Endometrium (tissue), 2 donors: ENCODE measurements around the gene CBFA2T2.
"Not testable (repeated sequence)": the region's sequence is repeated elsewhere in the genome, so short reads cannot be mapped to it uniquely, and the experiment has no call there.

Experiments
- FAIRE-seq: peaks from 2 replicates; lab custom pipeline; 2012; peaks lifted over from hg19 to GRCh38; lab: Jason Lieb, UNC
- donor health status: control.
- donor health status: control.

Gene CBFA2T2

GRCh38 chr20:33624399-33624798, 134.5 kb downstream of the CBFA2T2 start:
- no peak for FAIRE-seq

DNA sequence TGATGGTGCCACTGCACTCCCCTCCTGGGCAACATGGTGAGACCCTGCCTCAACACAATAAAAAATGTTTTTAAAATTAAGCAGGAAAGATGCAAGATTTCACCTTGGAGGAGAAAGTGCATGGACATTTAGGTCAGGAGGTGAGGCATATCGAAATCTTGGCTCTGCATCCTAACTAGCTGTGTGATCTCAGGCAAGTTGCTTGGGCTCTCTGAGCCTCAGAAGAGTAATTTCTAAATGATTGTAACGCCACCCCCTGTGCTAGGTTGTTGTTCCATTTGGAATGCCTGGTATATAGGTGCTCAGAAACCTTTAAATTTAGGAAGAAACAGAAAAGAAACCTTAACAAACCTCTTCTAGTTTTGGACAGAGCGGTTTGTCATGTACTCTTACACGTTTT, 136.3 kb downstream of the CBFA2T2 start:
- no peak for FAIRE-seq

- no peak for FAIRE-seq
Observed at GRCh38 chr20:33627577-33628216, 137.8 kb downstream of the CBFA2T2 start.

GRCh38 chr20:33629533-33629932, 139.6 kb downstream of the CBFA2T2 start:
- no peak for FAIRE-seq

- no peak for FAIRE-seq
Observed at GRCh38 chr20:33629979-33630378, 140.1 kb downstream of the CBFA2T2 start.

- no peak for FAIRE-seq
Observed at GRCh38 chr20:33630507-33630906, 140.6 kb downstream of the CBFA2T2 start.

DNA sequence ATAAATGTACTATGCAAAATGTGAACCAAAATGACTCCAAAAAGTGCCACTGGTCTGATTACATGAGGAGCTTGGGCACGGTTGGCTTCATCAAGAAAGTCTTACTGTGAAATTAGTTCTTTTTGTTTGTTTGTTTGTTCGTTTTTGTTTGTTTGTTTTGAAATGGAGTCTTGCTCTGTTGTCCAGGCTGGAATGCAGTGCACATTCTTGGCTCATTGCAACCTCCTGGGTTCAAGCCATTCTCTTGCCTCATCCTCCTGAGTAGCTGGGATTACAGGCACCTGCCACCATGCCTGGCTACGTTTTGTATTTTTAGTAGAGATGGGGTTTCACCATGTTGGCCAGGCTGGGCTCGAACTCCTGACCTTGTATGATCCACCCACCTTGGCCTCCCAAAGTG, 142.0 kb downstream of the CBFA2T2 start:
- FAIRE-seq: not testable (repeated sequence)

GRCh38 chr20:33635341-33635740, 145.4 kb downstream of the CBFA2T2 start:
- FAIRE-seq: no peak

DNA sequence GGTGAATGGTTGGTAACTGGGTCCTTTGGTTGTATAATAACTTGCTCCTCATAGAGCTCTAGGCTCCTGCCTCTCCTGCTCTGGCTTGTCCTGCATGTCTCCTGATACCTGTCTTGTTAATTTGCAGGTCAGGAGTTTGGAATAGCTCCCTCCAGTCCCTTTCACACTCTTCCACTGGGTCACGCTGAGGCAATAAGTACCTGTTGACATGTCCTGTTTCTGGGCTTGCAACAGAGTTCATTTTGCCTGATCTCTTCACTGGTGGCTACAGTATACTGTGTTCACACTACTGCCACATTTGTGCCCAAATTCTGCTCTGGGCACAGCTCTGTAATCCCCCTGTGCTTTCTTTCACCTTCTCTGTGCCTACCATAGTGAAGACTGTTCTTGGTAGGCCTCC, 146.9 kb downstream of the CBFA2T2 start:
- FAIRE-seq: no peak

DNA sequence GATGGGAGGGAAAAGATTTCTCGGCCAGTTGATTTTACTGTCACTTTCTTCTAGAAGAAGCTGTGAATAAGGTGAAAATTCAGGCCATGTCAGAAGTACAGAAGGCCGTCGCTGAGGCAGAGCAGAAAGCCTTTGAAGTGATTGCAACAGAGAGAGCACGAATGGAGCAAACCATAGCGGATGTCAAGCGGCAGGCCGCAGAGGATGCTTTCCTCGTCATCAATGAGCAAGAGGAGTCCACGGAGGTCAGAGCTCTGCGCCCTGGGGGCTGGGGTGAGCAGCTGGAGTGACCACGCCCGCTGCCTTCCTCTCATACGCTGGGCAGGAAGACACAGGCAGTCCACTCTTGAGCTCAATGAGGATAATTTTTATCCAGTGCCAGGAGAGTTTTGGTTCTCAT, 150.4 kb downstream of the CBFA2T2 start:
- FAIRE-seq: no peak

- no peak for FAIRE-seq
Observed at GRCh38 chr20:33644313-33645071, 154.6 kb downstream of the CBFA2T2 start.

DNA sequence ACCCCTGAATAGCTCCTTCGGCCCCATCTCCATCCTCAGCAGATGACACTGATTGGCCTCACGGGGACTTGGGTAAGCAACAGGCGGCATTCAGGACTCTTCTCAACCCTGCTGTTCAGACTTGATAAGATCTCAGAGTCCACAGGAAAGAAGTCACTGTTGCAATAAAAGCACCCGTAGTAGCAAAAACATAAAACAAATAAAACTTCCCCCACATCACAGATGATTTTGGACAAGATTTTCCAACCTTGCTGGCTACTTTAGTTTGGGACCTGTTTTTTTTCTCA, 155.1 kb downstream of the CBFA2T2 start:
- no peak for FAIRE-seq

DNA sequence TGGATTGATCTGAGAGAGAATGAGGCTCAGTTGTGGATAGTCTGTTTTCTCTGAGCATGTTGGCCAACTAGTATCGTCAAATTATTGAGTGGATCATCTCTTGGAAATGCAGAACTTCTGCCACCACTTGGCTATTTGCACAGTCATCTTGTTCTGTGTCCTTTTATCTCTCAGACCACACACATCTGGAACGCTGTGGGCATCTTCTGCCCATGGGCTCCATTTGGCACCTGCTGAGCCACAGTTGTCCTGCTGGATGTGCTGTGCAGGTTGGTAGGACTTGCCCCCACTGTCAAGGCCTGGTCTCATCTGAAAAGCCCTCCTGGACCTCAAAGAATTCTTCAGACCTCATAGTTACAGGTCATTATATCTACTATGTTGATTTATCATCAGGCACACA, 155.5 kb downstream of the CBFA2T2 start:
- no peak for FAIRE-seq

DNA sequence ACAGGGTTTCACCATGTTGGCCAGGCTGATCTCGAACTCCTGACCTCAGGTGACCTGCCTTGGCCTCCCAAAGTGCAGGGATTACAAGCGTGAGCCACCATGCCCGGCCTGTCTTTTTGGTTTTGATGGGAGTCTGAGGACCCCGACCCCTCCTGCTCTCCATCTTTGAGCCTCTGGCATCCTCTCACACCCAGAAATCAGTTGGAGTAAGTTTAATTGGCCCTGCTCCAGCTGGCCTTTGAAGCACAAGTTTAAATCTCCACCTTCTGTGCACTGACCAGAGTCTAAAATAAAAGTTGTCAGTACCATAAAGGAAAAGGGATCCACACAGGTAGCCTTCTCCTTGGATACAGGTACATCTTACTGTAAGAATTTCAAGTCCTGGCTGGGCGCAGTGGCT, 156.3 kb downstream of the CBFA2T2 start:
- FAIRE-seq: no peak

- FAIRE-seq: not testable (repeated sequence)
Observed at GRCh38 chr20:33646959-33647602, 157.2 kb downstream of the CBFA2T2 start.

GRCh38 chr20:33647603-33648395, 157.9 kb downstream of the CBFA2T2 start:
- FAIRE-seq: no peak

DNA sequence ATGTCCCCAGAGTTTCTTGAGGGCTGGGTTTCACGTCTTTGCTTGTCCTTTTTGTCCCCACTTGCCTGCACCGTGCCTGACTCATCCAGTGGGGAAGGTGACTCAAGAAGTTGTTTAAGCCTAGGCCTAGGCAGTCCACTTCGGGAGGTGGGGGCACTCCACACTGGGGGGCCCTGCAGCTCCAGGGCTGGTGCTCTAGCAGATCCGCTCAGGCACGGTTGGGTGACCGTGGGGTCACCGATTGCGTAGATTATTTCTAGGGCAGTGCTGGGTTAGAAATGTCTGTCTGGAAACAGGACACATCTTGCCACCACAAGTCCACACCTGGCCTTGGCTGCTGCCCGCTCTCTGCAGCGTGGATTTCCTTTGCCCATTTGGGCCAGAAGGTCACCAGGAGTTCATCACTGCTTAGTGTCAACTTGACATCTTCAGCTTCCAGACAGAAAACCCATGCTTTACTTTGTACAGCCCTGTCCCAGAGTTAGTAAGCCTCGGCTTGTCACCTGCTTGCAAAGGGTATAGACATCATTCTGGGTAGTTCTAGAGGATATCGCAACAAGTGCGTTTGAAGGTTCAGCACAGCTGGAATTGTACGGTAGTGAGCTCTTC, 158.6 kb downstream of the CBFA2T2 start:
- FAIRE-seq: no peak

DNA sequence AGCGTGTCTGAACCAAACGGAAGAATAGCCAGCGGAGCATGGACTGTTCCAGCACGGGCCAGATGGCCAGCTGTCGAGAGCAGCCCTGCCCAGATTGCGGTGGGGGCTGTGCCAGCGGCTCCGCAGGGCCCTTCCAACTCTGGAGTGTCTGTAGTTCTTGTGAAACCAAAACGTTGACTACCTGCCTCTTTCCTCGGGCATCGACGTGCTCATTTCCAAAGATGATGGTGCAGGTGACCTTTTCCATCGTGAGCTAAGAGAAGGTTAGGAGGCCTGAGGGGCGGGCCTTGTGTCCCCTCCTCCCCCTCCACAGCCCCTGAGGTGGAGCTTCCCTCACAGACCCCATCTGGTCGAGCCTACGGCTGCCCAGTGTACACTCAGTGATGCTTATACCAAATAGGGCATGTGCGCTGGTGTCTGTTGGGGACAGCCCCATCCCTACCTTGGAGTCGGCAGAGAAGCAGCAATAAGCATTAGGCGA, 159.3 kb downstream of the CBFA2T2 start:
- FAIRE-seq: no peak

GRCh38 chr20:33650111-33650752, 160.3 kb downstream of the CBFA2T2 start:
- no peak for FAIRE-seq

DNA sequence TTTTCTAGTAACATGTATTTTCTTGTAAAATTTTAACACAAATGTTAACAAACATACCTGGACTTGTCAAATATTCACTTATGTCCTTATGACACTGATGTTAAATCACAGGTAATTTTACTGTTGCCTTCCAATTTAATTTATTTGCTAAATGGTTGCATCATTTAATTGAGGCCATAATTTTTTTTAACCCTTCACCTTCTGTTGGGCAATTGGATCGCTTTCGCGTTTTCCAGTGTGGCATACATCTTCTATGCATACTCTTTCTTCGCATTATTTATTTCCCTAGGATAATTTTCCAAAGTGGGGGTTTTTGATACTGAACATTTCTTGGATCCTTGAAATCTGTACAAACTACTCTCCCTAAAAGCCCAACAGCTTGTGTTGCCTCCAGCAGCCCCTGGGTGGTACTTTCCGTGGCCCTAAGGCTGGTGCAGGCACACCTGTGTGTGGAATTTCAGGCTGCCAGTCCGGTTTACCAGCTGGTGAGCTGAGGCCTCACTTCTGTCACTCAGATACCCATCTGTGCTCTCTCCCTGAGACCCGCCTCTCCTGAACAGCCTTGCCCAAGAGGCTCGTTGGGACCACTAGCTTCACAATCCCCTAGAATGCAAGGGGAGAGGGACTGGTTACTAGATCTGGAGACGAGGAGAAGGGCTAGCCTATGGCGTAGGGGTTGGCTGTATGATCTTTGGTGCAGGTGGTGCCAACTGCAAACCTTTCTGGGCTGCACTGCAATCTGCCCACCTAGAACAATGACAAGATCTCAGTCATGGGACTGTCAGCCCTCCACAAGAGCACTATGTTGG, 161.1 kb downstream of the CBFA2T2 start:
- no peak for FAIRE-seq

GRCh38 chr20:33651562-33652048, 161.7 kb downstream of the CBFA2T2 start:
- FAIRE-seq: no peak
